ENCODE results near the gene PACSIN3.
"Not testable (repeated sequence)": the region's sequence is repeated elsewhere in the genome, so short reads cannot be mapped to it uniquely, and the experiment has no call there.

The PACSIN3 gene

DNA sequence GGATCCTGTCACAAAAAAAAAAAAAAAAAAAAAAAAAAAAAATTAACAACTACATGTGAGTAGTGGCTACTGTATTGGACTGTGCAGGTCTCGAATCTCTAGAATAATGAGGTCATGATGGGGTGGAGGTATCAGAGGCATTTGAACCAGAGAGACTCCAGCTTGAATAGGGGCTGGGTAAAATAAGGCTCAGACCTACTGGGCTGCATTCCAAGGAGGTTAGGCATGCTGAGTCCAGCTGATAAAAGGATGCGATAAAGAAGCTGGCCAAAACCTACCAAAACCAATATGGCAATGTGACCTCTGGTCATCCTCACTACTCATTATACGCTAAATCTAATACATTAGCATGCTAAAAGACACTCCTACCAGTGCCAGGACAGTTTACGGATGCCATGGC, 5.9 kb upstream of the PACSIN3 start:
- TF ChIP-seq, protein P1, sequence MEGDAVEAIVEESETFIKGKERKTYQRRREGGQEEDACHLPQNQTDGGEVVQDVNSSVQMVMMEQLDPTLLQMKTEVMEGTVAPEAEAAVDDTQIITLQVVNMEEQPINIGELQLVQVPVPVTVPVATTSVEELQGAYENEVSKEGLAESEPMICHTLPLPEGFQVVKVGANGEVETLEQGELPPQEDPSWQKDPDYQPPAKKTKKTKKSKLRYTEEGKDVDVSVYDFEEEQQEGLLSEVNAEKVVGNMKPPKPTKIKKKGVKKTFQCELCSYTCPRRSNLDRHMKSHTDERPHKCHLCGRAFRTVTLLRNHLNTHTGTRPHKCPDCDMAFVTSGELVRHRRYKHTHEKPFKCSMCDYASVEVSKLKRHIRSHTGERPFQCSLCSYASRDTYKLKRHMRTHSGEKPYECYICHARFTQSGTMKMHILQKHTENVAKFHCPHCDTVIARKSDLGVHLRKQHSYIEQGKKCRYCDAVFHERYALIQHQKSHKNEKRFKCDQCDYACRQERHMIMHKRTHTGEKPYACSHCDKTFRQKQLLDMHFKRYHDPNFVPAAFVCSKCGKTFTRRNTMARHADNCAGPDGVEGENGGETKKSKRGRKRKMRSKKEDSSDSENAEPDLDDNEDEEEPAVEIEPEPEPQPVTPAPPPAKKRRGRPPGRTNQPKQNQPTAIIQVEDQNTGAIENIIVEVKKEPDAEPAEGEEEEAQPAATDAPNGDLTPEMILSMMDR (conservative IDR thresholded peaks at IDR 0.05; ENCODE audit: low read length), result no peak
- DNase-seq (ENCODE audit: low read depth), result no peak

DNA sequence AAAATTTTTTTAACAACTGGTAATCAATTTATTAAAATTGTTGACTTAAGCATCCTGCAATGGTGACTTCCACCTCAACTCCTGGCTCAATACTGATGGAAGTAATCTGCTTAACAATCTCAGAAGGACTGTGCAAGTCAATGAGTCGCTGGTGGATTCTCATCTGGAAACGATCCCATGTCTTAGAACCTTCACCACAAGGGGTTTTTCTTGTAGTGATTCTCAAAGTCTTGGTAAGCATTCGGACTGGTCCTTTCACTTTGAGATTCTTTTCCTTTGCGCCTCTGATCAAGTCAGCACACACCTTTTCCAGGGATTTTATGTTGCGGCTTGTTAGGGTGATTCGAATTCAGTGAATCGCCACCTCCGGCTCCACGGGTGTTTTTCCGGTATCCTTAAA, 4.9 kb upstream of the PACSIN3 start:
- not testable (repeated sequence) for H3K4me3 ChIP-seq (ENCODE audit: low read length)
- DNase-seq (ENCODE audit: low read depth), result peak; percentile 8

More for the DNA sequence above, 5.9 kb upstream of the PACSIN3 start:
- H3K4me3 ChIP-seq (ENCODE audit: low read length), result no peak overlapping the region

DNA sequence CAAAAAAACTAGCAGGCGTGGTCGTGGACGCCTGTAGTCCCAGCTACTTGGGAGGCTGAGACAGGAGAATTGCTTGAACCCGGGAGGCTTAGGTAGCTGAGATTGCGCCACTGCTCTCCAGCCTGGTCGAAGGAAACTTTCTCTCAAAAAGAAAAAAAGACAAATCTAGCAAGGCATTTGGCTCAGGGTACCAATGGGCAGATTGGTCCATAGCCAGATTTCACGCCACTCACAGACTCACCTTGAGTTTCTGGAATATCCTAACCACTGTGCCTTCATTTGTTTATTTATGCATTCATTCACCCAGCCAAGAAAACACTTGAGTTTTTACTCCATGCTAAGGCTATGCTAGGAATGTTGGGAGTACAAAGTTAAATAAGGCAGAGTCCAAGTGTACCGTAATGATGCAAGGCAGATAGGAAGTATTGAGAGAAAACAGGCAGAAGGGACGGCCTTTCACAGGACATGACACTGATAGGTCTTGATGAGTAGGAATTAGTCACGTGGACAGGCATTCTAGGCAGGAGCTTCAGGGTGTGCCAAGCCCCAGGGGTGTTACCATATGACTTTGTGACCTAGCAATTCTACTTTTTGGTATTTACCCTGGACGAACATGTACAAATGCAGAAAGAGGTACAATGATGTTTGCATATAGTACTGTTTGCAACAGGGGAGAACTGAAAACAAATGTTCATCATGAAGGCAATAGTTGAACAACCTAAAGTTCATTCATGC, 3.0 kb upstream of the PACSIN3 start:
- peak; percentile 81 for DNase-seq (ENCODE audit: low read depth)
- H3K4me3 ChIP-seq (ENCODE audit: low read length), result no peak overlapping the region
- TF ChIP-seq, protein P1 (conservative IDR thresholded peaks at IDR 0.05; ENCODE audit: low read length), result no peak

DNA sequence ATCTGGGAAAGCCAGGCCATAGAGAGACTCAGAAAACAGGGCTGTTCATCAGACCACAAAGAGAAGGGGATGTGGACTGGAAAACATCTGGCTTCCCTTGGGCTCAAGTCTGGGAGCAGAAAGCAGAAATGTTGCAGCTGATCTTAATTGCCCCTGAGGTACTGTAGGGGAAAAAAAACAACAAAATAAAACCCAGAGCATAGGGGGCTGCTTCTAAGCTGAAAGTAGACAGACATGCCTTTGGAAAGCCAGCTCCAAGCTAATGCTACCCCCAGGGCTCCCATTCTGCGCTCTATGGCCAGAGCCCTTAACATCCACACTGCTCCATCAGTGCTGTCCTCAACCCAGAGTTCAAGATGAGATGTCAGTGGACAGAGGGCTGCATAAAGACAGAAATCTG, 2.0 kb upstream of the PACSIN3 start:
- no peak overlapping the region for H3K4me3 ChIP-seq (ENCODE audit: low read length)
- DNase-seq (ENCODE audit: low read depth), result peak; percentile 28
- TF ChIP-seq, protein P1 (conservative IDR thresholded peaks at IDR 0.05; ENCODE audit: low read length), result no peak

DNA sequence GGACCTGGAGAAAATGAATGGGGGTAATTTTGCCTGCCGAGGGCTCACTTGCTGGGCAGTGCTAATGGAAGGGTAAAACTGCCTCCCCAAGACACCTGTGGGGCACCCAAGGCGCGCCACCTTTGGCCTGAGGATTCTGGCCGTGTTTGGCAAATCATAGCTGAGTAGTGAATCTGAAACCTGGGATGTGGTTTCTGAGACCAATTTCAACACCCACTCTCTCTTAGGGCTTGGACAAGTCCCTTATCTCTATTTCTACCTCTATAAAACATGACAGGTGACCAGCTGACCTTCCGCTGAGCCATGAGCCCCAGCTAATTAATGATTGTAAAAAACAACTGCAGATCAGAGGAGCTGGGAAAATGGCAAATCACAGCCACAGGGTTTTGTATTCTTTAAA, 1.5 kb upstream of the PACSIN3 start:
- H3K4me3 ChIP-seq (ENCODE audit: low read length), result peak overlapping the region; percentile 52
- TF ChIP-seq, protein P1 (conservative IDR thresholded peaks at IDR 0.05; ENCODE audit: low read length), result no peak
- DNase-seq (ENCODE audit: low read depth), result no peak

DNA sequence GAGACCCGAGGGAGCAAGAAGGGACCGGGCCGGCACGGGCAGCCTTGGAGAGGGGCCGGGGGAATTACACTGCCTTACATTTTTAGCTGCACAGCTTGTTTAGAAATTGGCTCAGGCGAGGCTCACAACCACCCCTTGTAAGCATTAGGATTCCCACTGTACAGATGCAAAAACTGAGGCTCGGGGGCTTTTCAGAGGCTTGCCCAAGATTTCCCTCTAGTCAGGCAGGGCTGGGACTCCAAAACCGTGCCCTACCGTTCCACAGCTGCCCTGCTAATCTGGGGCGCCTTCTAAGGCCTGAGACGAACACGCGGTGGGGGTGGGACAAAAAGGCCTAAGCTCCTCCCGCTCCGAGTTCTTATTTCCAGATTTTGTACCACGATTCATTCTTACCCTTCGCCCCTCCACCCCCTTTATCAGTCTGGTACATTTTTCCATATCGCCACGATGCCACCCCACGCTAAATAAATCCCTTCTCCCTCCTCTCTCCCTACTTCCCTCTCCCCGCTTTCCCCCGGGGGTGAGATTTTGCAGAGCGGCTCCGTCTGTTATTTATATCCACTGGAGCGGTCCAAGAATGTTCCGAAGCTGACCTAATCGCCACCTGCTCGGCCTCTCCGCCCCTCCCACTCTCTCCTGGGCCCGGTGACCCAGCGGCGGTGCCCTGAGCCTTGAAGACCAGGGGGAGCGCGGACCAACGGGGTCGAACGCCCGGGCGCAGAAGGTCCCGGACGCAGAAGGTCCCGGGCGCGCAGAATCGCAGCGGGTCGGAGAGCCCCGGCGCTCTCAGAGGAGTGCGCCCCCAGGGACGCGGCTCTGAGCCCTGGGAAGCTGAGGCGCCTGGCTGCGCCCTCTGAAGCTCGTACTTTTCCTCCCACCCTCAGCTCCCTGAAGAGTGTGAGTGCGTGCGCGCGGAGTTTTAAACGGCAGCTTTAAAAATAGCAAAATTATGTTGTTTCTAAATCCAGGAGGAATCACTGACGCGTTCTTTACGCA, 764 bp upstream of the PACSIN3 start:
- DNase-seq (ENCODE audit: low read depth), result peak; percentile 23
- peak overlapping the region; percentile 52 for H3K4me3 ChIP-seq (ENCODE audit: low read length)
- TF ChIP-seq, protein P1 (conservative IDR thresholded peaks at IDR 0.05; ENCODE audit: low read length), result peak; percentile 1; the same call in 1 of the 2 replicates

DNA sequence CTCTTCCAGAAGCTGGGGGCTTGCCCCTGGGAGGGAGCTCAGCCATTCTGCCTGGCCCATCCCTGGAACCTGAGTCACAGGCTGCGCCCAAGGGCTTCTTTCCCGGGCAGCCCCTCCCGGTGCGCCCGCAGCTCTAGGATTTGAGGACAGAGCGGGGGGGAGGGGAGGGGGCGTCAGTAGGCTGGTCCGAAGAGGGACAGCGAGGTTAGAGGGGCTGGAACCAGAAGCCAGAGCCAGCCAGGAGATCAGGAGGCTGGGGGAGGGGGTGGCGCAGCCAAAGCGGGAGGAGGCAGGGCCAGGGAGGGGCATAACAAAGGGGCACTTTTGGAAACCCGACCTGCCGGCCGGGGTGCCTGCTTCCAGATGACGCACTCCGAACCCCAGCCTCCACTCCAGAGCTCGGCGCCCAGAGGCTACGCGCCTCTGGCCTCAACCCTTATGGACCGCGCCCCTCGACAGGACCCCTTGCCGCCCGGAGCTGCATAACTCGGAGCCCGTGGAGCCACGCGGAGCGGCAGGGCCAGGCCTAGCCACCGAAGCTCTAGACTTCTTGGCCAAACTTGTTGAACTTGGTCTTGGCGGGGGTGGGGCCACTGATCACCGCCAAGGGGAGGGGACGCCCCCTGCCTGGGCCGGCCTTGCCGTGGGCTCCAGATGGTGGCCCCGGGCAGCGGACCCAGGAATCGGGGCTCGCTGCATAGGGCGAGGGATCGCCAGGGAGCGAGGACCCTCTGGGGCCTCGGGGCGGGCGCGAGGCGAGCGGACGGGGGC, 744 bp downstream of the PACSIN3 start:
- TF ChIP-seq, protein P1 (conservative IDR thresholded peaks at IDR 0.05; ENCODE audit: low read length), result no peak
- H3K4me3 ChIP-seq (ENCODE audit: low read length), result peak overlapping the region; percentile 64
- peak; percentile 26 for DNase-seq (ENCODE audit: low read depth)

Data from AG10803 (cell line).